OCI-LY1 (cell line): ENCODE results near the gene METTL3.

Source experiments
- H2AFZ ChIP-seq: fragments of 200-600 bp; sonication (generic), shearing (Covaris generic); 2 replicates; pipeline ENCODE4 v1.6.0; 2014; ENCODE audit warnings: antibody characterized with exemption, mild to moderate bottlenecking, low read length
- H3F3A ChIP-seq: fragments of 200-600 bp; sonication (generic), shearing (Covaris generic); 2 replicates; pipeline ENCODE4 v1.6.0; 2014; ENCODE audit warnings: mild to moderate bottlenecking, antibody characterized with exemption, low read length, moderate library complexity; ENCODE audit not compliant: insufficient read depth
- H3K27ac ChIP-seq: fragments of 200-600 bp; sonication (generic); 2 replicates; pipeline ENCODE4 v1.5.1; 2014; ENCODE audit warnings: low read length, mixed run types, mild to moderate bottlenecking, low read depth; ENCODE audit not compliant: poor library complexity, severe bottlenecking
- H3K27me3 ChIP-seq: fragments of 200-600 bp; sonication (generic); 2 replicates; pipeline ENCODE4 v1.6.0; 2014; ENCODE audit warnings: antibody characterized with exemption, mild to moderate bottlenecking, low read length, moderate library complexity; ENCODE audit not compliant: insufficient read depth
- H3K36me3 ChIP-seq: fragments of 200-600 bp; sonication (generic); 2 replicates; pipeline ENCODE4 v1.6.1; 2014; ENCODE audit warnings: mild to moderate bottlenecking, antibody characterized with exemption, low read length, moderate library complexity, mixed read lengths; ENCODE audit not compliant: insufficient read depth
- H3K4me1 ChIP-seq: fragments of 200-600 bp; sonication (generic); 2 replicates; pipeline ENCODE4 v1.5.1; 2014; ENCODE audit warnings: mild to moderate bottlenecking, low read length, moderate library complexity; ENCODE audit not compliant: insufficient read depth, severe bottlenecking
- H3K4me2 ChIP-seq: fragments of 200-600 bp; sonication (generic), shearing (Covaris generic); 2 replicates; pipeline ENCODE4 v1.6.1; 2014; ENCODE audit warnings: low read length
- H3K4me3 ChIP-seq: fragments of 200-600 bp; sonication (generic); 2 replicates; pipeline ENCODE4 v1.5.1; 2014; ENCODE audit warnings: low read length, low read depth, mild to moderate bottlenecking, mixed read lengths; ENCODE audit not compliant: poor library complexity, severe bottlenecking
- H3K79me2 ChIP-seq: fragments of 200-600 bp; shearing (Covaris generic); 2 replicates; pipeline ENCODE4 v1.6.1; 2016; ENCODE audit warnings: mixed run types, low read length, mixed read lengths; ENCODE audit not compliant: insufficient read depth
- H3K9ac ChIP-seq: fragments of 200-600 bp; sonication (generic), shearing (Covaris generic); 2 replicates; pipeline ENCODE4 v1.6.1; 2014; ENCODE audit warnings: mild to moderate bottlenecking, low read length, mixed read lengths
- H3K9me2 ChIP-seq: fragments of 200-600 bp; sonication (generic), shearing (Covaris generic); 2 replicates; pipeline ENCODE4 v1.6.1; 2014; ENCODE audit warnings: low read depth, mild to moderate bottlenecking, low read length, mixed read lengths
- H3K9me3 ChIP-seq: fragments of 200-600 bp; shearing (Covaris generic); 2 replicates; pipeline ENCODE4 v1.6.1; 2014; ENCODE audit warnings: low read length, mixed read lengths
- H4K20me1 ChIP-seq: fragments of 200-600 bp; sonication (generic), shearing (Covaris generic); 2 replicates; pipeline ENCODE4 v1.6.0; 2016; ENCODE audit warnings: mild to moderate bottlenecking, low read length; ENCODE audit not compliant: insufficient read depth
- CTCF ChIP-seq: fragments of 200-600 bp; sonication (generic), shearing (Covaris generic); IDR thresholded peaks from 2 replicates; pipeline ENCODE4 v1.5.1; 2017; ENCODE audit warnings: mild to moderate bottlenecking, antibody characterized with exemption, low read length, moderate library complexity, mixed read lengths
- EZH2 ChIP-seq: fragments of 200-600 bp; sonication (generic), shearing (Covaris generic); IDR thresholded peaks from 2 replicates; pipeline ENCODE4 v1.8.0; 2017; ENCODE audit warnings: borderline replicate concordance, mixed run types, mild to moderate bottlenecking, antibody characterized with exemption, low read length, moderate library complexity, mixed read lengths

The METTL3 gene

GRCh38 chr14:21501568-21501967 is 9.6 kb downstream of the METTL3 start:
- no peak overlapping the region for H3K27ac ChIP-seq
- no peaks in the 10 kb centered on the region for H3K9me3 ChIP-seq
- H3K79me2 ChIP-seq = peaks cover 7% of the 10 kb centered on the region; the same call in 1 of the 2 replicates
- no peak for TF ChIP-seq EZH2
- no peak for TF ChIP-seq CTCF
- H2AFZ ChIP-seq = no peak overlapping the region
- H3K27me3 ChIP-seq = no peaks in the 10 kb centered on the region
- no peak overlapping the region for H3K9ac ChIP-seq
- H3F3A ChIP-seq = no peaks in the 10 kb centered on the region
- H3K9me2 ChIP-seq = no peaks in the 10 kb centered on the region
- no peaks in the 10 kb centered on the region for H3K4me1 ChIP-seq
- H3K4me2 ChIP-seq = no peak overlapping the region
- H4K20me1 ChIP-seq = no peaks in the 10 kb centered on the region
- peaks cover 79% of the 10 kb centered on the region for H3K36me3 ChIP-seq
- no peak overlapping the region for H3K4me3 ChIP-seq

GRCh38 chr14:21498540-21499526 is 12.3 kb downstream of the METTL3 start:
- Histone ChIP-seq H3K9ac (no peak overlapping the region), H3K4me2 (no peak overlapping the region), H3K27me3 (no peaks in the 10 kb centered on the region), H3K4me1 (no peaks in the 10 kb centered on the region), H3K36me3 (peaks cover 95% of the 10 kb centered on the region), H3K9me3 (no peaks in the 10 kb centered on the region), H3K9me2 (no peaks in the 10 kb centered on the region), H3K79me2 (no peaks in the 10 kb centered on the region), H4K20me1 (no peaks in the 10 kb centered on the region), H3K4me3 (no peak overlapping the region), H3F3A (no peaks in the 10 kb centered on the region), H2AFZ (no peak overlapping the region), H3K27ac (no peak overlapping the region)
- TF ChIP-seq CTCF (peak; percentile 70), EZH2 (no peak)

- H3K27ac ChIP-seq = no peak overlapping the region
- H3K79me2 ChIP-seq = no peaks in the 10 kb centered on the region
- no peaks in the 10 kb centered on the region for H3K27me3 ChIP-seq
- H2AFZ ChIP-seq = no peak overlapping the region
- no peaks in the 10 kb centered on the region for H3K4me1 ChIP-seq
- no peaks in the 10 kb centered on the region for H3K9me3 ChIP-seq
- peaks cover 89% of the 10 kb centered on the region for H3K36me3 ChIP-seq
- no peaks in the 10 kb centered on the region for H4K20me1 ChIP-seq
- H3K9me2 ChIP-seq = no peaks in the 10 kb centered on the region
- H3K9ac ChIP-seq = no peak overlapping the region
- no peak overlapping the region for H3K4me2 ChIP-seq
- H3F3A ChIP-seq = no peaks in the 10 kb centered on the region
- TF ChIP-seq CTCF (no peak), EZH2 (no peak)
- H3K4me3 ChIP-seq = no peak overlapping the region
These were observed 14.7 kb downstream of the METTL3 start for GRCh38 chr14:21496453-21496852.
